Measurements from ENCODE around the gene BEST4. TPM values are rescaled to one million over a fixed set of nuclear protein-coding genes. Genes with fewer than 3 reads are reported as not detected.
A peak's percentile ranks its signal among the peaks of the same experiment; 100 is the strongest.
"Not testable (repeated sequence)": the region's sequence is repeated elsewhere in the genome, so short reads cannot be mapped to it uniquely, and the experiment has no call there.

The BEST4 gene
- total RNA-seq, 2 donors from 2014 or later = 0.37 to 0.38 TPM

DNA sequence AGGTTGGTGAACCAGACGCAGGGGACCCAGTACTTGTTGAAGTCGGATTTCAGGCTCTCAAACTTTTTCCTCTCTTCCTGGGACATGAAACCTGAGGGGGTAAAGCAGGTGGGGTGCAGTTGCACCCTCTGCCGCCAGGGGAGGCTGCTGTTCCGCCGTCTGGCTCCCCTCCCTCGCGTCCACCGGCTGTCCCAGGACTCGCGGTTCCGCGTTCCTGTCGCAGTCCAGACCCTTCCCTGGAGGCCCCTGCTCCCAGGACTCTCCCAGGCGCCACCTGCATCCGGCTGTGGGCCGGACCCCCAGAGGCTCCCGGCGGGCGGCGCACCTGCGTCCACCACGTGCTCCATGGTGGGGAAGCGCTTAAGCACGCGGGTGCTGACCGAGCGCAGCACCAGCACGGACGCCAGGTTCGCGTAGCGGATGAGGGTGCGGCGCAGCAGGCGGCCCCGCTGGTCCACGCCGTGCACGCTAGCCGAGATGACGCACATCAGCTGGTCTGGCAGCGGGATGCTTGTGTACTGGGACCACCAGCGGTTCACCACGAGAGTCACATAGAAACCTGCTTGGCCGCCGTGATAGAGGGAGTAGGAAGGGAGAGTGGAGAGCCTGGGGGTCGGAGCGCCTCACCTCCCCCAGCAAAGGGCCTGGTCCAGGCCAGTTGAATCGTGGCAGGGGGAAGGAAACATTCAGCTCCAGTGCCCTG lies 1.7 kb downstream of the BEST4 start:
- DNase-seq (ENCODE audit: low spot score) = peak; percentile 88
- intact Hi-C loops (cut with DNase I) = loop anchor here in 1 of 2 donors (10.0 kb wide), 2 partner anchors 49 to 219 kb away; no protein-coding TSS in a partner anchor

DNA sequence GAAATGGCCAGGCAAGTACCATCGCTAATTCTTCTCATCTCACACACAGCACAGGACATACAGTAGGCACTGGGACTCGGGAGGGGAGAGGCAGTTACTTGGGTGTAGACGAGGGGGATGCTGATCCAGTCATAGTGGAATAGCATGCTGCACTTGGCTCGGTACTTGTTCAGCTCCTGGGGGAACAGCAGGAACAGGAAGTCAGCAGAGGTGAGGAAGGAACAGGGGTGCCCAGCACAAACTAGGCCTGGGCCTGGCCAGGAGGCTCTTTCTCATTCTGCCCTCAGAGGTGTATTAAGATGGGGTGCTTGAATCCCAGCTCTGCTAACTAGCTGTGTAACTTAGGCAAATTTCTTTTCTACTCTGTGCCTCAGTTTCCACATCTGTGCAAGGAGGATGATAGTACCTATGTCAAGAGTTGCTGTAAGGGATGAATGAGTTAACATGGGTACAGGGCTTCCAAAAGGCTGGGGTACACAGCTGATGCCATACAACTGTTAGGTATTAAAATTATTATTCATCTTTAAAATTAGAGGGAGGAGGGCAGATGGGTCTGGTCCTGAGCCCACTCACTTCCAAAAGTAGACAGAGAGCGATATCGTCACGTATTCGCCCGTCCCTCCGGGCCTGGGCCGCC lies 2.4 kb downstream of the BEST4 start:
- intact Hi-C loops (cut with DNase I) = loop anchor here in 1 of 2 donors (10.0 kb wide), 2 partner anchors 49 to 219 kb away; no protein-coding TSS in a partner anchor
- peak; percentile 55 for DNase-seq (ENCODE audit: low spot score)

DNA sequence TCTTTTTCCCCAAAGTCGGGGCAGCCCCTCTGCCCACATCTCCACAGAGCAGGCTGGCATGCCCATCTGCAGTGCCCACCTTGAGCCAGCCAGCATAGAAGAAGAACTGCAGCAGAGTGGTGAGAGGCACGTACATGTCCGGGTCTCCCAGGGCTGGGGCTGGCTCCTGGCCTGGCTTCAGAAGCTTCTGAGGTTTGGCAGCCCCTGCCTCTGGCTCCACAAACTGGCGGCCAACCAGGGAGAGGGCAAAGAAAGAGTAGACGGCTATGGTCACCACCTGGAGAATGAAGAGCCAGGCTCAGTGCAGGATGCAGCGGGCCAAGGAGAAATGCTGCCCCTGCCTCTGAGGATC lies 3.0 kb downstream of the BEST4 start:
- peak; percentile 74 for DNase-seq (ENCODE audit: low spot score)
- intact Hi-C loops (cut with DNase I) = loop anchor here in 1 of 2 donors (10.0 kb wide), 2 partner anchors 50 to 220 kb away; no protein-coding TSS in a partner anchor

DNA sequence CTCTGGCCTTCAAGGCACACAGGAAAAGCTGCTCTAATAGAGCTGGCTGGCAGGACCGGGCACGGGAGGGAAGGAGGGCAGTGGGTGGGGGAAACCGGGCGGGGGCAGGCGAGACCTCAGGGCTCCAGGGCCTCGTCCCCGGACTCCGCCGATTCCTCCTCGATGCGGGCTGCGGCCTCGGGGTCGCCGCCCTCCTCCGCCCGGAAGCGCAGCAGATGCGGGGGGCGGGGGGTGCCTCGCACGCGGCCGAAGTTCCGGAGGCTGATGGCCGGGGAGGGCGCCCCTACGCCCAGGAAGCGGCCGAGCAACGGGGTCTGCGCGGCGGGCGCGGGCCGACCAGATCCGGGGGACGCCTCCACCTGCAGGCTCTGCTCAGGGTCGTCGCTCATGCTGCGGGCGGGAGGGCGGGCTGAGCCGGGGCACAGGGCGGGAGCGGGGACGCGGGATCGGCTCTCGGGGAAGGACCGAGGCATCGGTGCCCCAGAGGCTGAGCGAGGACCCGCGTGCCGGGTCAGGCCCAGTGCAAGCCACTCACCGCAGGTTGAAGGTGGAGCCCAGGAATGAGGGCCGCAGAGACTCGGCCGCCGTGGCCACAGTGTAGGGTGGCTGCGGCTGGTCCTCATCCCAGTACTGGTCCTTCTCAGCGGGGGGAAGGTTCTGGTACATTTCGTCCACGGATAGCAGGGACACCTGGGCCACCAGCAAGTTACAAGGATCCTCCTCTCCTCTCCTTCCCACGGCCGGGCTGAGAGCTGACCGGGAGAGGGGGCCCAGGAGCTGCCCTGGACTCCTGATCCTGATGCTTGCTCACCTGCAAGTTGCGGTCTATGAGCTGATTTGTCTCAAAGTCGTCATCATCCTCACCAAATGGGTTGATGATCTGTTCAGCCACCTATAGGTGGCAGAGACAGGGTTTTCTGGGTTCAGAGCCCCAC lies 3.6 kb downstream of the BEST4 start:
- intact Hi-C loops (cut with DNase I) = loop anchor here in 1 of 2 donors (10.0 kb wide), 2 partner anchors 50 to 220 kb away; no protein-coding TSS in a partner anchor
- peak; percentile 80 for DNase-seq (ENCODE audit: low spot score)

DNA sequence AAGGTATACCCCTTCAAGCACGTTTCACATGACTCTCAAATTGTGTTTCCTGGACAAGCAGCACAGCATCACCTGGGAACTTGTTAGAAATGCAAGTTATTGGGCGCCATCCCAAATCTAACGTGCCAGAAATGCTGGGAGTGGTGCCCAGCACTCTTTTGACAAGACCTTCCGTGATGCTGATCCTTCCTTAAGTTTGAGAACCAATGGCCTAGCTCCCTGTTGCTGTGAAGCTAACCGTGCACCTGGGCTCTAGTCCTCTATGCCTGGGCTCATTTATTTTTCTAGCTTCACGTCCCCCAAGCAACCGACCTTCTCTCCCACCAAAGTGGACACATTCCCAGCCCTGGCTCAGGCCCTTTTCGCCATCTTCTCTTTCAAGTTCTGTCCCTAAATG lies 4.3 kb downstream of the BEST4 start:
- peak; percentile 22 for DNase-seq (ENCODE audit: low spot score)
- intact Hi-C loops (cut with DNase I) = loop anchor here in 1 of 2 donors (10.0 kb wide), 2 partner anchors 51 to 221 kb away; no protein-coding TSS in a partner anchor

DNA sequence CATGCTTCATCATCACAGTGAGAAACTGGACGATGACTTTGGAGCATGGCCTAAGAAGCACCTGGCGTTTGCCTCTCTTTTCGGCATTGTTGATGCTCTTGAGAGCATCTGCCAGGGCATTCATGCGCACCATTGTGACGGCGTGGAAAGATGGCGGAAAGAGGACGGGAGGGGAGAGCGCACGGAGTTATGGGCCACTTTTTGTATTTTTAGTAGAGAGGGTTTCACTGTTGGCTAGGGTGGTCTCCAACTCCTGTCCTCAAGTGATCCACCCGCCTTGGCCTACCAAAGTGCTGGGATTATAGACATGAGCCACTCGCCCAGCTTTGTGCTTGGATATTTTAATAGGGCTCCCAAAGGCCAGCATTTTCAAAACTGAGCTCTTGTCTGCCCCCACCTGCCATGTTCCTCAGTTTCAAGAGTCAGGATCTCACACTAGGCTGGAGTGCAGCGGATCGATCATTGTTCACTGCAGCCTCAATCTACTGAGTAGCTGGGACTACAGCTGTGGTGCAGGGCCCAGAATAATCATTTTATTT lies 7.3 kb downstream of the BEST4 start:
- DNase-seq (ENCODE audit: low spot score) = no peak
- intact Hi-C loops (cut with DNase I) = loop anchor here in 1 of 2 donors (10.0 kb wide), 2 partner anchors 54 to 224 kb away; no protein-coding TSS in a partner anchor

DNA sequence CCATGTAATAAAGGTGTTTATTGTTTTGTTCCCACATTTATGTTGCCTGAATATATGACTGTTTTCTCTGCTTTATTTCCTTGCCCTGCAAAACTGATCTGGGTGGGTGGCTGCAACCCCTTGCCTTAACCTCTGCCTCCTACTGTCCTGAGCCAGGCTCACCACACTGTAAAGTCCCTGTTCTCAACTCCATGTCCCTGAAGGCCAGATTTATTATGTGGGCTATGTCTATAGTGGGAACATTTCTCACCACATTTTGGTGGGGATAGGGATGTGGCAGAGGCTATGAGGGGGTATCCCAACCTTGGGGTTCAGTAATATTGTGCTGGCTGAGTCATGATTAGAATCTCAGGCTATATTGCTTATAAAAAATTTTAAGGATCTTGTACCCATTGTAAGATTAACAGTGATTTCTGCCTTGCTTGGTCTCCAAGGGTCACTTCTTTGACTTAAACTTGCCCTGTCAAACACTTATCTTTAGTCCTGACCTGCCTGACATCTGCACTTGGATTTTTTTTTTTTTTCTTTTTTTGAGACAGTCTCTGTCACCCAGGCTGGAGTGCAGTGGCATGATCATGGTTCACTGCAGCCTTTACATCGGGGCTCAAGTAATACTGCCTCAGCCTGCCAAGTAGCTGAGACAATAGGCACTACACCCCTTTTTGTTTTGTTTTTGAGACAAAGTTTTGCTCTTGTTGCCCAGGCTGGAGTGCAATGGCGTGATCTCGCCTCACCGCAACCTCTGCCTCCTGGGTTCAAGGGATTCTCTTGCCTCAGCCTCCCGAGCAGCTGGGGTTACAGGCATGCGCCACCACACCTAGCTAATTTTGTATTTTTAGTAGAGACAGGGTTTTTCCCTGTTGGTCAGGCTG lies 9.0 kb downstream of the BEST4 start:
- intact Hi-C loops (cut with DNase I) = no loop called here
- DNase-seq (ENCODE audit: low spot score) = no peak

DNA sequence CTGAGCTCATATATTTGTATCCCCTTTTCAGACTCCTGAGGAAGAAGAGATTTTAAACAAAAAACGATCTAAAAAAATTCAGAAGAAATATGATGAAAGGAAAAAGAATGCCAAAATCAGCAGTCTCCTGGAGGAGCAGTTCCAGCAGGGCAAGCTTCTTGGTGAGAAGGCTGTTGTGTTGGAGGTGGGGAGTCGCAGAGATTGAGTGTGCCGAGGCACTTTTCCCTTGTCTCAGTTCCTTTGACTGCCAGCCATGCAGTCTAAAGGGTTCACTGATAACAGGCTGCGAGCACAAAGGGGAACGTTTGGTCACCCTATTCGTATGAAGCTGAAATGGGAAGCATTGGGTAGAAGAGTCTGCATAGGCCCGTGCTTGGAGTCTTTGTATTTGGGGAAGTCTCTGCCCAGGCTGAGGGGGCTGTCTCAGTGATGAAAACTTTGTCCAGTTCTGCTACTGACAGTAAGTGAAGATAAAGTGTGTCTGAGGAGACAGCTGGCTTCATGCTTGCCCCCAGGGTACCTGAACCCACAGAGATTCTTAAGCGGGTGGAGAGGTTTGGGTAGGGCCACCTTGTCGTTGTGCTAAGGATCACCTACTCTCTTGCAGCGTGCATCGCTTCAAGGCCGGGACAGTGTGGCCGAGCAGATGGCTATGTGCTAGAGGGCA lies 9.9 kb downstream of the BEST4 start:
- intact Hi-C loops (cut with DNase I) = no loop called here
- DNase-seq (ENCODE audit: low spot score) = no peak

DNA sequence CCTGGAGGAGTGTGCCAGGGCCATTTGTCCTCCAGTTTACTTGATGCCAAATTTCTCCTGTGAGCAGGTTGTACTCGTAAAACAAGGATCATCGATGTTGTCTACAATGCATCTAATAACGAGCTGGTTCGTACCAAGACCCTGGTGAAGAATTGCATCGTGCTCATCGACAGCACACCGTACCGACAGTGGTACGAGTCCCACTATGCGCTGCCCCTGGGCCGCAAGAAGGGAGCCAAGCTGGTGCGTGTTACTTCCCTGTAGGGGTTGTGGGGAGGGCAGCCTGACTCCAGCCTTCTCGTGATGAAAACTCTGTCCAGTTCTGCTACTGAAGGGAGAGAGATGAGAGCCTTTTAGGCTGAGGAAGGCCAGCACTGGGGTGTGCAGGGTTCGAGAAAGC lies 10.4 kb downstream of the BEST4 start:
- intact Hi-C loops (cut with DNase I) = no loop called here
- no peak for DNase-seq (ENCODE audit: low spot score)

DNA sequence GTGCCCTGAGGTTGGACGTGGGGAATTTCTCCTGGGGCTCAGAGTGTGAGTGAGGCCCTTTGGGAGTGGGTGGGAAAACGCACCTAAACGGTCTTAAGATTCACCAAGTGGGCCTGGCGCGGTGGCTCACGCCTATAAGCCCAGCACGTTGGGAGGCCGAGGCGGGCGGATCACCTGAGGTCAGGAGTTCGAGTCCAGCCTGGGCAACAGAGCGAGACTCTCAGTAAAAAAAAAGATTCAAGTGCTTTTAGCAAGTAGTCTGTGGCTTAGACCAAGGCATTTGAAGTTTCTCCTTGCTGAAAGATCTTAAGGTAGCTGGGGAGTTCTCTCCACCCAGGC lies 11.3 kb downstream of the BEST4 start:
- intact Hi-C loops (cut with DNase I) = no loop called here
- DNase-seq (ENCODE audit: low spot score) = no peak

DNA sequence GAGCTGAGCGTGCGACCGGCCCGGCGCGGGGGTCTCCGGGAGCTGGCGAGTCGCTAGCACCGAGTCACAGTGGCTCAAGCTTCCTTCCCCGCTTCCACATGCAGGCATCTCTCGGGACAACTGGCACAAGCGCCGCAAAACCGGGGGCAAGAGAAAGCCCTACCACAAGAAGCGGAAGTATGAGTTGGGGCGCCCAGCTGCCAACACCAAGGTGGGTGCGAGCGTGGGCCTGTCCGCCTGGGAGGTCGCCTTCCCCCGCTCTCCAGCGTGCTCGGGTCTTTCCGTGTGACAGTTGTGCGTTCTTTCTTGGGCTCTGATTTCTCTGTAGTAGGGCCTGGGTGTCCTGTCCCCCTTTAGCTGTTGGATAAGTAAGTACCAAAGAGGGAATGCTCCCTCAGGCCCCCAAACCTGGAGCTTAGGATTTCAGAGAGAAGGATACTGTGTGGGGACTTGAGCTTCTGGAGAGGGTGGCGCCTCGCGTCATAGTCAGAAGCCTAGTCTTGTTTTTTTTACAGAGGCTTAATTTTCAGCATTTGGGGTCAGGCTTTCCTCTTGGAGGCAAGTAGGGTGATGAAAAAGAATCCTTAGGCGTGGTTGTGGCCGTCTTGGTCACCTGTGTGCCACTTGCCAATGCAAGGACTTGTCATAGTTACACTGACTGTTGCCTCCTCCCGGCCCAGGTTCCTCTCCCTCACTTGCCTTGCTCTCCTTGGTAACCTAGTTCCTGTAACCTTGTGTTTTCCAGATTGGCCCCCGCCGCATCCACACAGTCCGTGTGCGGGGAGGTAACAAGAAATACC lies 11.8 kb downstream of the BEST4 start:
- intact Hi-C loops (cut with DNase I) = no loop called here
- no peak for DNase-seq (ENCODE audit: low spot score)

DNA sequence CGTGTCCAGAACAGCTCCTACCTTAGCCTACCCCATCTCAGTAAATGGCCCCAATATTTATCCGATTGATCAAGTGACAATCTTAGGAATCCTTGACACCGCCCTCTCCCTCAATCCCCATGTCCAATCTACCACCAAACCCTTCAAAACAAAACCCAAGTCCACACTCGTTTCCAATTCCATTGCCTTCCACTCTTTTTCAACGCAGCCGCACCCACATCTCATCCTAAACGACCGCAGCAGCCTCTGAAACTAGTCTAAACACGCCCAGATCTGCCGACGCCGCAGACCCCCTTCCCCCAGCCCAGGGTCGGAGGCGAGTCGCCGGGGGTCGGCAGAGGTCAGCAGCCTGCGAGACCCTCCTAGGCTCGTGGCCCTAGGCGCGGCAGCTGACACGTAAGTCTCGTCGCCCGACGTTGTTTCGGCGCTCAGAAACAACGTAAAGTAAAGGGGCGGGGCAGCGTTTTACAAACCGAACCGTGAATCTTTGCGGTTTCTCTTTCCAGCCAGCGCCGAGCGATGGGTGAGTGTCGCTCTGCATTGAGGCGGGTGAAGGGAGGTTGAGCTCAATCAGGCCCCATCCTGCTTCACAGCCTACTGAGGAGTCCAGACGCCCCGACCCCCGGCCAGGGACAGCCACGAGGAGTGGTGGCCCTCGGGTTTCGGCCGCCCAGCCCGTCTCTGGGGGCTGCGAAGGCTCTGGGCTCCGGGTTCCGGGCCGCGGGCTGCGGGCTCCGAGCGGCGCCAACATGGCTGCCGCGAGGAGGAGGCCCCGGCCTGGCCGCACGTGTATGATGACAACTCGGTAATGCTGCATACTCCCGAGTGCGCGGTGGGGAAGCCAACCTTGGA lies 12.7 kb downstream of the BEST4 start, which contains the start of gene RPS8:
RPS8 (plus strand) TSS at position 463 of the 852 bp plus-strand sequence; CDS start at position 520, 57 bp downstream.
- DNase-seq (ENCODE audit: low spot score) = peak; percentile 97
- intact Hi-C loops (cut with DNase I) = no loop called here

DNA sequence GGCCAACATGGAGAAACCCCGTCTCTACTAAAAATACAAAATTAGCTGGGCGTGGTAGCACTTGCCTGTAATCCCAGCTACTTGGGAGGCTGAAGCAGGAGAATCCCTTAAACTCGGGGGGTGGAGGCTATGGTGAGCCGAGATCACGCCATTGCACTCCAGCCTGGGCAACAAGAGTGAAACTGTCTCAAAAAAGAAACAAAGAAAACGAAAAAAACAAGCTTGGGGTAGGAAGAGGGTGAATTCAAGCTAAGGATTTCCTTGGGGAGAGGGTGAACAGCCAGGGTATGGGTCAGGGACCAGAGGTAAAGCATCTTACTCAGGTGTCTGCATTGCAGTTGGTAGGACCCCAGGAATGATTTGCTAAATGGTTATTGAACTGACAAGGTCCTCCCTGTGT lies 21.5 kb downstream of the BEST4 start:
- intact Hi-C loops (cut with DNase I); DNase-seq (ENCODE audit: low spot score): not testable (repeated sequence)

DNA sequence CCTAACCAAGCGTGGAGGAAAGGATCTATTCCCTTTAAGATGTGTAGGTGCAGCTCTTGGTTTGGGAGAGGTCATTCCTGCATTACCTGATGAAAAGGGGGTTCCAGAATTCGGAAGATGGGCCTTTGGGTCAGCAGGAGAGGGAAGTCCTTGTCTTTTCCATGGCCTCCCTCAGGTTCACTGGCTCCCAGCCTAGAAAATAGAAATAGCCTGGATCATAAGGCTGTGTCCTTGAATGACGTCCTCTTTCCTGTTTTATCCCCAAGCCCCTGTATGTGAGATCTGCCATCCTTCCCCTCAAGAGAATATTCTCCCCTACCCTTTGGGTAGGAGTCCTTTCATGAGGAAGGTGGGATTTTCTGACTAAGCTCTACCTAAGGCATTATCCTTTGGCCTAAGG lies 27.1 kb downstream of the BEST4 start:
- no peak for DNase-seq (ENCODE audit: low spot score)
- intact Hi-C loops (cut with DNase I) = no loop called here

DNA sequence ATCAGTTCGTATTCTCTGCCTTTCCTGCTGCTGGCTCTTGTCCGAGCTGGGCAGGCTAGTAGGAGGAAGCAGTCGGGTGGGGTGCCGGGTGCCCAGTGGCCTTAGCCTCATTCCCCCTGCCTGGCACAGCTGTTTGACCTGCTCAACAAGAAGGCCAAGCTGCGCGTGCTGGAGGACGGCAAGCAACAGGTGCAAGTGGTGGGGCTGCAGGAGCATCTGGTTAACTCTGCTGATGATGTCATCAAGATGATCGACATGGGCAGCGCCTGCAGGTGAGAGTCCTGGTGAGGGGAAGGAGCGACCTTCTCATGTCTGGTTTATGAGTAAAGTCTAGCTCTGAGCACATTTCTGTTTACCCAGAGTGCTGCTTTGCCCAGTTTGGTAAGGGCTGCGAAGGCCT lies 28.9 kb downstream of the BEST4 start:
- intact Hi-C loops (cut with DNase I) = no loop called here

DNA sequence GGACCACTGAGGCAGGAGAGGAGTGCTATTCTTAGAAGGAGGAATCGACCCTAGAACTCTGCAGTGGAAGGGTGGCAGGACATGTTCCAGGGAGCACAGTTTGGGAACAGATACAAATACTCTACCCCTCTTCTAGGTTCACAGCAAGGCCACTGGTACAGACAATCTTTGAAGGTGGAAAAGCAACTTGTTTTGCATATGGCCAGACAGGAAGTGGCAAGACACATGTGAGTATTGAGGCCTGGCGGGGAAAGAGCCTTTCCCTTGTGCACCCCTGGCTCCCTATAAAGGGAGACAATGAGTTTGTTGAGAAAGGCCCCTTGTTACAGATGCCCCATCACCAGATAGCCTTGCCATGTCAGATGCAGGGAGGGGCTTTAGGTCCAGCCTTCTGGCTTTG lies 30.6 kb downstream of the BEST4 start:
- intact Hi-C loops (cut with DNase I) = no loop called here
- DNase-seq (ENCODE audit: low spot score) = no peak

More for the DNA sequence above, 28.9 kb downstream of the BEST4 start:
- no peak for DNase-seq (ENCODE audit: low spot score)
